Esophagus muscularis mucosa (tissue), 4 donors: ENCODE results near the gene LCMT2. TPM values are rescaled to one million over a fixed set of nuclear protein-coding genes. Genes with fewer than 3 reads are reported as not detected.

Experiments used
- DNase-seq: peaks from one replicate; pipeline ENCODE4 v3.0.0-alpha.2; 2017; ENCODE audit errors: extremely low spot score
- H3K27ac ChIP-seq, 4 donors: fragments of 200-600 bp; sonication (generic); replicated peaks in 1 of 4; 1 replicate in 3 of 4; 2 replicates in 1 of 4; pipeline ENCODE4 v1.5.1; 2016 to 2019; ENCODE audit warnings: mild to moderate bottlenecking in 1 of 4
- H3K27me3 ChIP-seq, 4 donors: fragments of 200-600 bp; sonication (generic); one replicate each; pipeline versions ENCODE4 v1.5.1 to v1.6.0; 2016 to 2019
- H3K36me3 ChIP-seq, 4 donors: fragments of 200-600 bp; sonication (generic); one replicate each; pipeline ENCODE4 v1.5.1; 2016 to 2019
- H3K4me1 ChIP-seq, 4 donors: fragments of 200-600 bp; sonication (generic); one replicate each; pipeline ENCODE4 v1.5.1; 2016 to 2019
- H3K4me3 ChIP-seq, 4 donors: fragments of 200-600 bp; sonication (generic); 1 replicate in 2 of 4; 2 replicates in 2 of 4; pipeline ENCODE4 v1.5.1; 2016 to 2019; ENCODE audit warnings: mild to moderate bottlenecking in 4 of 4, moderate library complexity in 1 of 4
- H3K9me3 ChIP-seq, 4 donors: fragments of 200-600 bp; sonication (generic); 1 replicate in 3 of 4; 2 replicates in 1 of 4; pipeline ENCODE4 v1.5.1; 2016 to 2019
- CTCF ChIP-seq, 3 experiments: fragments of 200-600 bp in 2 of 3; fragments of 450-650 bp in 1 of 3; sonication (generic) in 2 of 3; IDR thresholded peaks; one replicate each; pipeline ENCODE4 v1.5.1; 2017 to 2019; ENCODE audit warnings: antibody characterized with exemption in 3 of 3, mild to moderate bottlenecking in 2 of 3, moderate library complexity in 1 of 3
- EP300 ChIP-seq: sonication (generic); formaldehyde crosslinking; IDR thresholded peaks from one replicate; pipeline ENCODE4 v1.6.1; 2017; ENCODE audit warnings: antibody characterized with exemption
- POLR2A ChIP-seq: fragments of 450-650 bp; IDR thresholded peaks from one replicate; pipeline ENCODE4 v1.6.1; 2017; ENCODE audit warnings: antibody characterized with exemption, moderate library complexity, mild to moderate bottlenecking, low read depth
- POLR2AphosphoS5 ChIP-seq, 2 donors: sonication (generic); formaldehyde crosslinking; IDR thresholded peaks; one replicate each; pipeline ENCODE4 v1.6.1; 2017; ENCODE audit warnings: antibody characterized with exemption in 2 of 2
- WGBS: methylation state at CpG from one replicate; pipeline ENCODE4 v1.1.5; 2018; 5-methylcytosine and 5-hydroxymethylcytosine counted together
- intact Hi-C: fragments of 100-400 bp; cut with DNase I; formaldehyde crosslinking; loops from one replicate; pipeline ENCODE4 v1.15.1; 2023
- total RNA-seq, 4 donors: library from RNA; depleted of rRNA; stranded (reverse); fragments of >200 nt; gene quantifications; one replicate each; pipeline versions ENCODE4 v1.1.0 to v1.2.1, GENCODE V29; 2016

Gene LCMT2
- total RNA-seq, 4 donors from 2014 or later, result 5.4 to 9.3 (median 7.1) TPM

GRCh38 chr15:43352693-43353382 lies 22.5 kb upstream of the LCMT2 start:
- intact Hi-C loops, result no loop called here
- WGBS, result 85% methylated on average over 2 of the region's 2 CpGs
- H3K36me3 ChIP-seq, result peaks cover 7 to 53% (median 28%) of the 10 kb centered on the region in 4 donors
- H3K4me3 ChIP-seq, result no peak overlapping the region
- H3K27ac ChIP-seq, result no peak overlapping the region
- peaks cover 0 to 5% (median 0%) of the 10 kb centered on the region in 4 donors for H3K9me3 ChIP-seq
- H3K27me3 ChIP-seq, result no peaks in the 10 kb centered on the region
- DNase-seq, result no peak
- H3K4me1 ChIP-seq, result no peaks in the 10 kb centered on the region
- TF ChIP-seq POLR2AphosphoS5 (IDR thresholded peaks at IDR 0.05) (no peak), EP300 (no peak), CTCF (IDR thresholded peaks at IDR 0.05) (no peak), POLR2A (no peak)

DNA sequence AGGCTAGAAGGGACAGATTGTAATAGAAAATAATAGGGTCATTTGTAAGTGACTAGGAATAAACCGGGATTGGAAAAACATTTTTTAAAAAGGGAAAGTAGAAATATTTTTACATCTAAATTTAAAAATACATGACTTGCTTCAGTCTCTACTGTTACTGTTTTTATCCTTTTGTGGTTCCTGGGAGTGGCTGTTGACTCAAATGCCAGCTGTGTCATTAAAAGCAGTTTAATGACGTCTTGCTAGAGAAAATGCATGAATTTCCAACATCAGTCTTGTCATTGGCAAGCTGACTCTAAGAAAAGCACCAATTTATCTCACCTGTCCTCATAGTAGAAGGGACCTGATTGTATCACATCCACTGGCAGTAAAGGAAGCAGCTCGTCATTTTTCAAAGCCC lies 16.7 kb upstream of the LCMT2 start:
- Histone ChIP-seq H3K9me3 (no peaks in the 10 kb centered on the region), H3K4me3 (no peak overlapping the region), H3K27me3 (no peaks in the 10 kb centered on the region), H3K36me3 (peaks cover 7 to 80% (median 60%) of the 10 kb centered on the region in 4 donors), H3K4me1 (no peaks in the 10 kb centered on the region), H3K27ac (no peak overlapping the region)
- no peak for DNase-seq
- WGBS, result 76% methylated on average over 3 of the region's 3 CpGs
- intact Hi-C loops, result no loop called here
- TF ChIP-seq EP300 (no peak), POLR2A (no peak), CTCF (IDR thresholded peaks at IDR 0.05) (no peak), POLR2AphosphoS5 (IDR thresholded peaks at IDR 0.05) (no peak)

- no peak for DNase-seq
- intact Hi-C loops, result no loop called here
- peaks cover 7 to 80% (median 58%) of the 10 kb centered on the region in 4 donors for H3K36me3 ChIP-seq
These were observed 15.9 kb upstream of the LCMT2 start for GRCh38 chr15:43346305-43346704.

DNA sequence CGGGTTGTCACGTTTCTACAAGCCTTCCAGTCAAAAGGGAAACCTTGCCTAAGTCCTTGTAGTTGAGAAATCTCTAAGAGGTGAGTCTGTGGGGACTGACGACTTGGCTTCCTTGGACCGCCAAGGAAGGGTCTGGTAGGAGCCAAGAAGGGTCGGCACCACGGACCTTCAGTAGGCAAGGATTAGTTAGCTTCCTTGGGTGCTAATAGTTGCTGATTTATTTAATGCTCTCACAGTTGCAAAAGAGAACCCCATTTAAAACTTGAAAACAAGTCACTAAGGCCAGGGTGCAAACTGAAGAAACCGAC lies 361 bp upstream of the LCMT2 start:
- Histone ChIP-seq H3K9me3 (no peaks in the 10 kb centered on the region), H3K36me3 (peaks cover 8 to 13% (median 9%) of the 10 kb centered on the region in 4 donors), H3K27ac (peak overlapping the region; percentile 92 to 97 (median 94)), H3K27me3 (no peaks in the 10 kb centered on the region), H3K4me1 (peaks cover 20 to 34% (median 27%) of the 10 kb centered on the region in 4 donors), H3K4me3 (peak overlapping the region; percentile 68 to 96 (median 80))
- intact Hi-C loops, result loop anchor here (5.0 kb wide), 1 partner anchor 42 kb away; the partner anchor contains the start of genes TUBGCP4 and ZSCAN29
- DNase-seq, result no peak
- 11% methylated on average over 7 of the region's 7 CpGs for WGBS
- TF ChIP-seq POLR2A (no peak), POLR2AphosphoS5 (IDR thresholded peaks at IDR 0.05) (no peak), EP300 (no peak), CTCF (IDR thresholded peaks at IDR 0.05) (no peak)

More at GRCh38 chr15:43346305-43346704, 15.9 kb upstream of the LCMT2 start:
- H3K4me3 ChIP-seq, result no peak overlapping the region
- H3K27ac ChIP-seq, result no peak overlapping the region
- WGBS, result 92% methylated on average over 2 of the region's 2 CpGs
- no peaks in the 10 kb centered on the region for H3K4me1 ChIP-seq
- no peaks in the 10 kb centered on the region for H3K27me3 ChIP-seq
- no peaks in the 10 kb centered on the region for H3K9me3 ChIP-seq
- TF ChIP-seq CTCF (IDR thresholded peaks at IDR 0.05), result no peak
- TF ChIP-seq POLR2AphosphoS5 (IDR thresholded peaks at IDR 0.05), result no peak
- no peak for TF ChIP-seq POLR2A
- TF ChIP-seq EP300, result no peak
